ENCODE results near the gene DEDD2.

DNA sequence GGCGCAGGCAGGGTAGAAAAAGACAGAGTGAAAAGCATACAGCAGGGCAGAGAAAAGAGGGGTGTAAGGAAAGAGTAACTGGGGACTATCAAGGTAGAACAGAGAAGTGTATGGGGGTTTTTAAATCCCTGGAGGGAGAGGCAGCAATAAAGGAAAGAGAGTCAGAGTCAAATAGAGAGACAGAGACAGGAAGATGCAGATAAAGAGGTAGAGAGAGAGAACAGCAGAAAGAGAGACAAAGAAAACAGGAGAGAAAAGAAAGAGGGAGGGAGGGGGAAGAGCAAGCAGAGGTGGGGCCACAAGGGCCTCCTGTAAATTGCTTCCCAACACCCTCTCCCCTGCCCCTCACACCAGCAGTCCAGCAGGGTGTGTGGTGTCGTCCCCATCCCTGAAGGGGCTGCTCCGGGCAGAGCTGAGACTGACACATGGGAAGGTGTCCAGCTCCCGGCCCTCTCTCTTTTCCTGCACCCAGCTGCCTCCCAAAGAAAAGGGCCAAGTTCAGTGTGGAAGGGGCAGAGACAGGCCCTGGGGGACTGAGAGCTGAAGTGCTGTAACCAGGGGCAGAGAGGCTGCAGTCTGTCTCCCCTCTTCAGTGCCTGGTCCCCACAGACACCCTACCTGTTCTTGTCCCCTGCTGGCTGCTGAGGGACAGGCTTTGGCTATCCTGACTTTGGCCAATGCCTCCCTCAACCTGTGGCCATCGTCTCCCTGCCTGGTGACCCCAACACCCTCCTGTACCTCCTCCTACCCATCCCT, 67.9 kb downstream of the DEDD2 start:
- TF ChIP-seq, protein P1, sequence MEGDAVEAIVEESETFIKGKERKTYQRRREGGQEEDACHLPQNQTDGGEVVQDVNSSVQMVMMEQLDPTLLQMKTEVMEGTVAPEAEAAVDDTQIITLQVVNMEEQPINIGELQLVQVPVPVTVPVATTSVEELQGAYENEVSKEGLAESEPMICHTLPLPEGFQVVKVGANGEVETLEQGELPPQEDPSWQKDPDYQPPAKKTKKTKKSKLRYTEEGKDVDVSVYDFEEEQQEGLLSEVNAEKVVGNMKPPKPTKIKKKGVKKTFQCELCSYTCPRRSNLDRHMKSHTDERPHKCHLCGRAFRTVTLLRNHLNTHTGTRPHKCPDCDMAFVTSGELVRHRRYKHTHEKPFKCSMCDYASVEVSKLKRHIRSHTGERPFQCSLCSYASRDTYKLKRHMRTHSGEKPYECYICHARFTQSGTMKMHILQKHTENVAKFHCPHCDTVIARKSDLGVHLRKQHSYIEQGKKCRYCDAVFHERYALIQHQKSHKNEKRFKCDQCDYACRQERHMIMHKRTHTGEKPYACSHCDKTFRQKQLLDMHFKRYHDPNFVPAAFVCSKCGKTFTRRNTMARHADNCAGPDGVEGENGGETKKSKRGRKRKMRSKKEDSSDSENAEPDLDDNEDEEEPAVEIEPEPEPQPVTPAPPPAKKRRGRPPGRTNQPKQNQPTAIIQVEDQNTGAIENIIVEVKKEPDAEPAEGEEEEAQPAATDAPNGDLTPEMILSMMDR (conservative IDR thresholded peaks at IDR 0.05), result no peak
- no peak for TF ChIP-seq EZH2 (IDR thresholded peaks at IDR 0.05; ENCODE audit: low read depth)
